OCI-LY3 (cell line): Measurements from ENCODE around the gene HES2.
A peak's percentile ranks its signal among the peaks of the same experiment; 100 is the strongest.

Experiments used
- H2AFZ ChIP-seq: fragments of 200-600, 300-600 bp; shearing (Covaris generic); 2 replicates; pipeline ENCODE4 v1.6.0; 2014; ENCODE audit warnings: antibody characterized with exemption, low read depth, low read length
- H3K27ac ChIP-seq: fragments of 200-600, 300-600 bp; sonication (generic); 2 replicates; pipeline ENCODE4 v1.5.1; 2014; ENCODE audit warnings: mild to moderate bottlenecking, low read length, moderate library complexity, mixed read lengths
- H3K27me3 ChIP-seq: fragments of 200-600, 300-600 bp; sonication (generic); 2 replicates; pipeline ENCODE4 v1.6.1; 2014; ENCODE audit warnings: low read depth, low read length, mixed read lengths
- H3K36me3 ChIP-seq: fragments of 200-600, 300-600 bp; sonication (generic); replicated peaks from 2 replicates; pipeline ENCODE3; 2014; ENCODE audit warnings: low read depth, low read length, mixed read lengths
- H3K4me1 ChIP-seq: fragments of 300-600, 200-600 bp; sonication (generic); 2 replicates; pipeline ENCODE4 v1.6.1; 2014; ENCODE audit warnings: low read length, mixed read lengths
- H3K4me2 ChIP-seq: fragments of 200-600, 300-600 bp; sonication (generic); 2 replicates; pipeline ENCODE4 v1.6.1; 2014; ENCODE audit warnings: low read length, mixed read lengths
- H3K4me3 ChIP-seq: fragments of 300-600, 200-600 bp; sonication (generic); 2 replicates; pipeline ENCODE4 v1.5.1; 2014; ENCODE audit warnings: antibody characterized with exemption, mild to moderate bottlenecking, low read length, moderate library complexity
- H3K79me2 ChIP-seq: fragments of 300-600, 200-600 bp; shearing (Covaris generic); 2 replicates; pipeline ENCODE4 v1.6.1; 2014; ENCODE audit warnings: mild to moderate bottlenecking, low read length, mixed read lengths
- H3K9ac ChIP-seq: fragments of 300-600, 200-600 bp; shearing (Covaris generic); 2 replicates; pipeline ENCODE4 v1.6.0; 2014; ENCODE audit warnings: mild to moderate bottlenecking, low read length, moderate library complexity
- H3K9me3 ChIP-seq: fragments of 200-600, 300-600 bp; shearing (Covaris generic); 2 replicates; pipeline ENCODE4 v1.6.1; 2014; ENCODE audit warnings: low read length, mixed read lengths; ENCODE audit not compliant: insufficient read depth
- H4K20me1 ChIP-seq: fragments of 200-600, 300-600 bp; sonication (generic); 2 replicates; pipeline ENCODE4 v1.6.1; 2016; ENCODE audit warnings: low read length, mixed read lengths; ENCODE audit not compliant: insufficient read depth
- CTCF ChIP-seq: fragments of 200-600, 300-600 bp; sonication (generic); IDR thresholded peaks from 2 replicates; pipeline ENCODE4 v1.5.1; 2014; ENCODE audit warnings: antibody characterized with exemption, low read length, low read depth
- EZH2phosphoT487 ChIP-seq: fragments of 200-600 bp; shearing (Covaris generic); IDR thresholded peaks from 2 replicates; pipeline ENCODE4 v1.6.1; 2018; ENCODE audit warnings: antibody characterized with exemption, mixed run types, low read depth

The HES2 gene

GRCh38 chr1:6424619-6425593, 5.2 kb upstream of the HES2 start, which contains the start of gene ESPN:
TSS of gene ESPN (plus strand) at chr1:6424776. CDS start at chr1:6424956, 180 bp downstream.
- Histone ChIP-seq H3K27me3 (no peaks in the 10 kb centered on the region), H4K20me1 (no peaks in the 10 kb centered on the region), H3K4me2 (no peak within 1 kb of the TSS), H3K79me2 (no peaks in the 10 kb centered on the region), H3K9ac (no peak within 1 kb of the TSS), H2AFZ (no peak within 1 kb of the TSS), H3K9me3 (no peaks in the 10 kb centered on the region), H3K36me3 (no peaks in the 10 kb centered on the region), H3K27ac (no peak within 1 kb of the TSS), H3K4me1 (peaks cover 16% of the 10 kb centered on the region), H3K4me3 (no peak within 1 kb of the TSS)
- TF ChIP-seq CTCF (no peak), EZH2phosphoT487 (no peak)

- Histone ChIP-seq H3K27ac (no peak overlapping the region), H3K9me3 (no peaks in the 10 kb centered on the region), H3K9ac (no peak overlapping the region), H3K4me1 (peaks cover 16% of the 10 kb centered on the region), H3K4me2 (no peak overlapping the region), H3K36me3 (no peaks in the 10 kb centered on the region), H2AFZ (no peak overlapping the region), H3K4me3 (no peak overlapping the region), H4K20me1 (no peaks in the 10 kb centered on the region), H3K27me3 (no peaks in the 10 kb centered on the region), H3K79me2 (no peaks in the 10 kb centered on the region)
- no peak for TF ChIP-seq EZH2phosphoT487
- TF ChIP-seq CTCF, result no peak
These were observed 4.4 kb upstream of the HES2 start for GRCh38 chr1:6424000-6424565.

- no peak overlapping the region for H2AFZ ChIP-seq
- H3K9me3 ChIP-seq, result no peaks in the 10 kb centered on the region
- H3K27me3 ChIP-seq, result no peaks in the 10 kb centered on the region
- no peak overlapping the region for H3K4me3 ChIP-seq
- peaks cover 12% of the 10 kb centered on the region for H3K4me1 ChIP-seq
- no peaks in the 10 kb centered on the region for H3K79me2 ChIP-seq
- no peak overlapping the region for H3K9ac ChIP-seq
- H3K4me2 ChIP-seq, result no peak overlapping the region
- no peaks in the 10 kb centered on the region for H4K20me1 ChIP-seq
- no peak overlapping the region for H3K27ac ChIP-seq
- TF ChIP-seq CTCF (peak; percentile 59), EZH2phosphoT487 (no peak)
- H3K36me3 ChIP-seq, result no peaks in the 10 kb centered on the region
These were observed 3.7 kb upstream of the HES2 start for GRCh38 chr1:6423321-6423999.

- no peak overlapping the region for H3K27ac ChIP-seq
- H3K4me3 ChIP-seq, result no peak overlapping the region
- H3K36me3 ChIP-seq, result no peaks in the 10 kb centered on the region
- H3K79me2 ChIP-seq, result no peaks in the 10 kb centered on the region
- H3K9me3 ChIP-seq, result no peaks in the 10 kb centered on the region
- H3K9ac ChIP-seq, result no peak overlapping the region
- H4K20me1 ChIP-seq, result no peaks in the 10 kb centered on the region
- H2AFZ ChIP-seq, result no peak overlapping the region
- no peak overlapping the region for H3K4me2 ChIP-seq
- H3K4me1 ChIP-seq, result no peaks in the 10 kb centered on the region
- TF ChIP-seq EZH2phosphoT487 (no peak), CTCF (no peak)
- no peaks in the 10 kb centered on the region for H3K27me3 ChIP-seq
These were observed 1.5 kb upstream of the HES2 start for GRCh38 chr1:6421266-6421665.
